ENCODE measurements around the gene ATRX.

ATRX gene

DNA sequence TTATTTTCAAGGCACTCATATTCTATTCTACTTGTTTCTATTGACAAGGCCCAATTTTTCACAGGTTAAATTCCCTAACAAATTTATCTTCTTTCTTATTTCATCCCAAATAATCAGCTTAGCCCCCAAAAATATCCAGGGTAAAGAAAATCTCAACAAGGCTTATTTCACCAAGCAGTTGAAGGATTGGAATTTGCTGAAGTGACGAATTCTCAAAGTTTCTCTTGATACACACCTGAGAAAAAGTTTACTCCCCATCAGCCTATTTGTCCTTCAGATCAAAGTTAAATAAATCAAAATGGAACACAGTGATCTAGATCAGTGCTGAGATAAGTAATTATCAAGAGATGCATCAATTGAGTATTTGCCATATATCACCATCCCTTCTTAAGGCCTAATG is 106.9 kb downstream of the ATRX start:
- Histone ChIP-seq H3K4me2 (ENCODE audit: low read length) (no peak overlapping the region), H3K27ac (ENCODE audit: low read depth, low read length) (no peak overlapping the region), H4K20me1 (ENCODE audit: control insufficient read depth, insufficient read depth, low read depth, low read length) (no peaks in the 10 kb centered on the region), H3K9me2 (replicated peaks; ENCODE audit: control insufficient read depth, low read length) (no peaks in the 10 kb centered on the region), H3K27me3 (ENCODE audit: control insufficient read depth, low read length) (no peaks in the 10 kb centered on the region), H3F3A (ENCODE audit: control insufficient read depth, insufficient read depth) (no peaks in the 10 kb centered on the region), H3K9me3 (ENCODE audit: control insufficient read depth, insufficient read depth, low read length) (no peaks in the 10 kb centered on the region), H3K79me2 (ENCODE audit: control insufficient read depth, low read length) (no peaks in the 10 kb centered on the region), H3K4me3 (ENCODE audit: low read length) (no peak overlapping the region), H3K4me1 (ENCODE audit: control insufficient read depth, low read length) (no peaks in the 10 kb centered on the region), H3K36me3 (ENCODE audit: control insufficient read depth, low read length) (peaks cover 34% of the 10 kb centered on the region)
- no peak for TF ChIP-seq EZH2phosphoT487 (IDR thresholded peaks at IDR 0.05; ENCODE audit: borderline replicate concordance, low read length)
- TF ChIP-seq, protein P1, sequence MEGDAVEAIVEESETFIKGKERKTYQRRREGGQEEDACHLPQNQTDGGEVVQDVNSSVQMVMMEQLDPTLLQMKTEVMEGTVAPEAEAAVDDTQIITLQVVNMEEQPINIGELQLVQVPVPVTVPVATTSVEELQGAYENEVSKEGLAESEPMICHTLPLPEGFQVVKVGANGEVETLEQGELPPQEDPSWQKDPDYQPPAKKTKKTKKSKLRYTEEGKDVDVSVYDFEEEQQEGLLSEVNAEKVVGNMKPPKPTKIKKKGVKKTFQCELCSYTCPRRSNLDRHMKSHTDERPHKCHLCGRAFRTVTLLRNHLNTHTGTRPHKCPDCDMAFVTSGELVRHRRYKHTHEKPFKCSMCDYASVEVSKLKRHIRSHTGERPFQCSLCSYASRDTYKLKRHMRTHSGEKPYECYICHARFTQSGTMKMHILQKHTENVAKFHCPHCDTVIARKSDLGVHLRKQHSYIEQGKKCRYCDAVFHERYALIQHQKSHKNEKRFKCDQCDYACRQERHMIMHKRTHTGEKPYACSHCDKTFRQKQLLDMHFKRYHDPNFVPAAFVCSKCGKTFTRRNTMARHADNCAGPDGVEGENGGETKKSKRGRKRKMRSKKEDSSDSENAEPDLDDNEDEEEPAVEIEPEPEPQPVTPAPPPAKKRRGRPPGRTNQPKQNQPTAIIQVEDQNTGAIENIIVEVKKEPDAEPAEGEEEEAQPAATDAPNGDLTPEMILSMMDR (IDR thresholded peaks at IDR 0.05; ENCODE audit: low read depth, low read length, poor library complexity, severe bottlenecking) = no peak

DNA sequence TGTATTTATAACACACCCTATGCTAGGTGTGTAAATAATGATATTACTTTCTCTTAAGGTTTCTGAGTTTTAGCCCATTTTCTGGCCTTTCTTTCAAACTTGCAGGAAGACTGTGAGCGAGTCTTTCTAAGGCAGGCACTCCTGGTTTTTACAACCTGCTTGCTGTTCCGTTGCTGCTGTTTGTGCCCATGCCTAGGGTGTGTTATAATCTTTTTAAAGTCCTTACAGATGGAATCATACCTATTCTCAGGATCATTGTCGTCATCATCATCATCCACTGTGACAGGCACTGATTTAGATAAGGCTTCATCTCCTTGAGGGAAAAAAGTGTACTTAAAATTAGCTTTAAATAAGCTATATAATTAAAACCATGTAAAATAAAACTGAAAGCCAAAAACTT is 110.0 kb downstream of the ATRX start:
- H3K9me3 ChIP-seq (ENCODE audit: control insufficient read depth, insufficient read depth, low read length) = no peaks in the 10 kb centered on the region
- no peak overlapping the region for H3K27ac ChIP-seq (ENCODE audit: low read depth, low read length)
- H3F3A ChIP-seq (ENCODE audit: control insufficient read depth, insufficient read depth) = no peaks in the 10 kb centered on the region
- no peak overlapping the region for H3K4me2 ChIP-seq (ENCODE audit: low read length)
- H3K9me2 ChIP-seq (replicated peaks; ENCODE audit: control insufficient read depth, low read length) = no peaks in the 10 kb centered on the region
- no peaks in the 10 kb centered on the region for H3K79me2 ChIP-seq (ENCODE audit: control insufficient read depth, low read length)
- no peak for TF ChIP-seq EZH2phosphoT487 (IDR thresholded peaks at IDR 0.05; ENCODE audit: borderline replicate concordance, low read length)
- TF ChIP-seq, protein P1 (IDR thresholded peaks at IDR 0.05; ENCODE audit: low read depth, low read length, poor library complexity, severe bottlenecking) = no peak
- H3K4me3 ChIP-seq (ENCODE audit: low read length) = no peak overlapping the region
- H3K36me3 ChIP-seq (ENCODE audit: control insufficient read depth, low read length) = peaks cover 14% of the 10 kb centered on the region
- no peaks in the 10 kb centered on the region for H3K27me3 ChIP-seq (ENCODE audit: control insufficient read depth, low read length)
- peaks cover 5% of the 10 kb centered on the region; the same call in 1 of the 2 replicates for H3K4me1 ChIP-seq (ENCODE audit: control insufficient read depth, low read length)
- no peaks in the 10 kb centered on the region for H4K20me1 ChIP-seq (ENCODE audit: control insufficient read depth, insufficient read depth, low read depth, low read length)

DNA sequence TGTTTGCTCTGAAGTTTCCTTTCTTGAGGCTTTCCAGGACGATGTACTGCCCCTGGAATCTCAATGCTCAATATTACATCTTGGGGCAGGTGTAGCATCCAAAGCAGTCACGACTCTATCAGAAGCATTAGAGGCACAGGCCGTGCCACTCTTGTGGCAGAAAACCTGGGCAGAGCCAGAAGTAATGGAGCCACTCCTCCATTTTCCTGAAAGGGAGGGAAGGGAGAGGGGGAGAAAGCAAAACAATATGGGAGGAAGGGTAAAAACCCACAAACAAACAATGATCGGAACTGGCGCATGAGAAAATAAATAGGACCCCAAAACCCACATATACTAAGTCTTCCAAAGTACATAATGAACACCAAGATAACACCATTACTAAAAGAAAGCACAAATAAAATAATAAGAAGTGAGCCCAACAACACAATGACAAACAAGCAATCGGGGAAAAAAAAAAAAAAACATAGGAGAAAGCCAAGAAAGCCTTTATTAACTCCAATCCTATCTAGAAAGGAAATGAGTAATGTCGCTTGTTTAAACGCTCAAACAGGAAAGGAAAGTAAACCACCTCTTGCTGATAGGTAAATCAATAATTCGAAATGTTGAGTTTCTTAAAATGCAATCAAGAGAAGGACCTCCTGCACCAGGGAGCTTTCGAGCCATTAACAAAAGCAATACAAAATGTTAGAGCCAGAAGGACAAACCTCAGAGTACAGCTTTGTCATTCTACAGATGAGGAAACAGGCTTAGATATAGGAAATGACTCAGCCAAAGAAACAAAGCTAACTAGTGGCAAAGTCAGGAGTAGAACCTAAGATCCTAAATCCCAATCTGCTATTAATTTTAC is 117.4 kb downstream of the ATRX start:
- Histone ChIP-seq H3K27ac (ENCODE audit: low read depth, low read length) (no peak overlapping the region), H3K4me2 (ENCODE audit: low read length) (no peak overlapping the region)

More for the DNA sequence above, 117.4 kb downstream of the ATRX start:
- Histone ChIP-seq H3K4me1 (ENCODE audit: control insufficient read depth, low read length) (peaks cover 5% of the 10 kb centered on the region; the same call in 1 of the 2 replicates), H3K36me3 (ENCODE audit: control insufficient read depth, low read length) (peaks cover 5% of the 10 kb centered on the region; the same call in 1 of the 2 replicates), H3K27me3 (ENCODE audit: control insufficient read depth, low read length) (no peaks in the 10 kb centered on the region), H3K9me3 (ENCODE audit: control insufficient read depth, insufficient read depth, low read length) (no peaks in the 10 kb centered on the region), H3K9me2 (replicated peaks; ENCODE audit: control insufficient read depth, low read length) (no peaks in the 10 kb centered on the region), H3F3A (ENCODE audit: control insufficient read depth, insufficient read depth) (no peaks in the 10 kb centered on the region), H3K79me2 (ENCODE audit: control insufficient read depth, low read length) (no peaks in the 10 kb centered on the region), H3K4me3 (ENCODE audit: low read length) (no peak overlapping the region), H4K20me1 (ENCODE audit: control insufficient read depth, insufficient read depth, low read depth, low read length) (no peaks in the 10 kb centered on the region)
- TF ChIP-seq, protein P1 (IDR thresholded peaks at IDR 0.05; ENCODE audit: low read depth, low read length, poor library complexity, severe bottlenecking) = no peak
- TF ChIP-seq EZH2phosphoT487 (IDR thresholded peaks at IDR 0.05; ENCODE audit: borderline replicate concordance, low read length) = no peak

Measured in DOHH2 (cell line).